ENCODE results near the gene TUBD1.

DNA sequence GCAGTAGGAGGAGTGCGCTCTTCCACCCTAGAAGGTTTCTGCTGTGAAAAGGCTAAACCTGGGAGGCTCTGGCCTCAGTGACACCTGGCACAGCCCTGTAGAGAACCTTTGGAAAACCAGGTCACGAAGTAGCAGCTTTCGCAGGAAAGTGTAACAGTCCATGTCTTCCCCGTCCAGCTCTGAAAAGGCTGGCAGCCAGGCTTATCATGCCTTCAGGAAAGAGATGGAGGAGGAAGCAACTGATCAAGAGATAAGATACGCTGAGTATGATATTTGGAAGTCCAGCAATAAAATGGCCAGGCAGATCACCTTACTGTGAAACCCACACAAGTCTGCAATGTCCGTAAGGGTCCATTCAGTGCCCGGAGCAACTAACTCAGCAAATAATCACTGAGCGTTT lies 22.3 kb downstream of the TUBD1 start:
- TF ChIP-seq, protein P1, sequence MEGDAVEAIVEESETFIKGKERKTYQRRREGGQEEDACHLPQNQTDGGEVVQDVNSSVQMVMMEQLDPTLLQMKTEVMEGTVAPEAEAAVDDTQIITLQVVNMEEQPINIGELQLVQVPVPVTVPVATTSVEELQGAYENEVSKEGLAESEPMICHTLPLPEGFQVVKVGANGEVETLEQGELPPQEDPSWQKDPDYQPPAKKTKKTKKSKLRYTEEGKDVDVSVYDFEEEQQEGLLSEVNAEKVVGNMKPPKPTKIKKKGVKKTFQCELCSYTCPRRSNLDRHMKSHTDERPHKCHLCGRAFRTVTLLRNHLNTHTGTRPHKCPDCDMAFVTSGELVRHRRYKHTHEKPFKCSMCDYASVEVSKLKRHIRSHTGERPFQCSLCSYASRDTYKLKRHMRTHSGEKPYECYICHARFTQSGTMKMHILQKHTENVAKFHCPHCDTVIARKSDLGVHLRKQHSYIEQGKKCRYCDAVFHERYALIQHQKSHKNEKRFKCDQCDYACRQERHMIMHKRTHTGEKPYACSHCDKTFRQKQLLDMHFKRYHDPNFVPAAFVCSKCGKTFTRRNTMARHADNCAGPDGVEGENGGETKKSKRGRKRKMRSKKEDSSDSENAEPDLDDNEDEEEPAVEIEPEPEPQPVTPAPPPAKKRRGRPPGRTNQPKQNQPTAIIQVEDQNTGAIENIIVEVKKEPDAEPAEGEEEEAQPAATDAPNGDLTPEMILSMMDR (IDR thresholded peaks at IDR 0.05) = no peak
- TF ChIP-seq POLR2A (IDR thresholded peaks at IDR 0.05) = no peak
